Ureter (tissue), 1 donor: ENCODE results near the gene LIMK2. TPM values are rescaled to one million over a fixed set of nuclear protein-coding genes. Genes with fewer than 3 reads are reported as not detected.
"Not testable (repeated sequence)": the region's sequence is repeated elsewhere in the genome, so short reads cannot be mapped to it uniquely, and the experiment has no call there.

Source experiments
- DNase-seq: peaks from one replicate; pipeline ENCODE4 v3.0.0-alpha.2; 2020; ENCODE audit warnings: low spot score
- total RNA-seq: library from RNA; stranded (reverse); gene quantifications from one replicate; pipeline ENCODE4 v1.2.4, GENCODE V29; 2023
- donor health status: DM: yes; HTN: yes; CAD: no.

The LIMK2 gene
- total RNA-seq, 1 donor from 2014 or later, result 85.4 TPM

DNA sequence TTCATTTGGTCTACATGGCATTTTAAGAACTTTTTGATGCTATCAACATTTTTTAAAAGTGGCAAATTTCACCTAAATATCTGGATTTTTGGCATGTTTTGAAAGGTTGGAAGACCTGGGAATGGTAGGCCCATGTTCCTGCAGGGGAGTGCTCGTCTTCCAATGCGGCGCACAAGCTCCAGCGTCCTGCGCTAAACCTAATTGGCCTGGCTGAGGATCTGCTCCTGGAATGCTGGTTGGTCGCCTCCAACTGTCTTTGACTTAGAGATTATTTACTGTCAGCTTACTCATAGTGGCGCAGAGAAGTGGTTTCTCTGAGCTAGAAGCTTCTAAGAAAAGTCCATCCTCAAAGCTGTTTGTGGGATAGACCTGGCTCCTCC lies 626 bp upstream of the LIMK2 start:
- no peak for DNase-seq

DNA sequence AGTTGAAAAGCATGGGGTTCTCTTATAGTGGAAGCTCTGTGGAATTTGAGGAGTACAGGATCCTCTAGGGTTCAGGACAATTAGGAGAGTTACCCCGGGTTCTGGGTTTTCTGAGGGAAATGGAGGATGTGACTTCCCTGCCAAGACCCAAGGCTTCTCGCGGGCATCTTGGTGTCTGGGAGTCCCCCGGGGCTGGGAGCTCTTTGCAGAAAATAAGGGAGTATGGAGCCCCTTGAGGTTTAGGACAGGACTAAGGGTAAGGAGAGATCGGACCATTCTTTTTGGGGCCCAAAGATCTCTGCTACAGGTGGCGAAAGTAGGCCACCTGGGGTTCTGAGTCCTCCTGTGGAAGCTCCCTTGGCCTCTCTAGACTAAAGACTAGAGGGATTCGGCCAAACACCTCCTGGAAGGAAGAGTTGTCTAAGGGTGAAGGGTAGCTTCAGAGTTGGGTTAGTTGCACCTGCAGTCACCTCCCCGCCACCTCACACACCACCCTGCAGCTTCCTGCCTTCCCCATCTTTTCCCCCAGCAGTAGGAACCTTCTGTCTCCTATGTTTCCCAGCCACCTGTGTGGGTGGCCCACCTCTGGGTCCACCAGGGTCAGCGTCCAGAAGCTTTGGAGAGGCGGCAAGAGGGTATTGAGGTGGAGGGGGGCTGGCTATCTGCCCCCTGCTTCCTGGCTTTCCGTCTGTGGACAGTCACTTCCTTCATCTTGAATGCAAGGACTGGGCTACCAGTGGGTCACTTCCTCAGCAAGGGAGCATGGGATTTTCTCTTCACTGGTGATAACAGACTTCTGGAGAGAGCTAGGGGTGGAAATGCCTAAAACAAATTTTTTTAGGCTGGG lies 908 bp downstream of the LIMK2 start:
- DNase-seq, result no peak

DNA sequence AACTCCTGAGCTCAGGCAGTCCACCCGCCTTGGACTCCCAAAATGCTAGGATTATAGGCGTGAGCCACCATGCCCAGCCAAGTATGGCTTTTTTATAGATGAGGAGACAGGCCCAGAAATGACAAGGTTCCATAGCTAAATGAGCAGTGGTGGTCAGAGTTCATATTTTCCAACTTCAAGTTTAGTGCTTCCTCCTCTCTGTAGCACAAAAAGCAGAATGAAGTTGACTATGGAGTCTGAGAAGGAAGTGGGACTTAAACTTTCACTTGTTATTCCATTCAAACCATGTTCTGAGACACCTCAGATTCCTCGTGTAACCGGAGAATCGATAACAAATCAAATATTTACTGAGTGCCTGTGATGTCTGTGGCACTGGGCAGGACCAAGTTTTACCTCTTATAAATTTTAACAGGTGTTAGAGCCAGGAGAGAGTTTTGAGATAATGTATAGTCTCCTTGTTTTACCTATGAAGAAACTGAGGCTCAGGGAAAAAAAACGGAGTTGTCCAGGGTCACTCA lies 3.0 kb downstream of the LIMK2 start:
- DNase-seq, result no peak

DNA sequence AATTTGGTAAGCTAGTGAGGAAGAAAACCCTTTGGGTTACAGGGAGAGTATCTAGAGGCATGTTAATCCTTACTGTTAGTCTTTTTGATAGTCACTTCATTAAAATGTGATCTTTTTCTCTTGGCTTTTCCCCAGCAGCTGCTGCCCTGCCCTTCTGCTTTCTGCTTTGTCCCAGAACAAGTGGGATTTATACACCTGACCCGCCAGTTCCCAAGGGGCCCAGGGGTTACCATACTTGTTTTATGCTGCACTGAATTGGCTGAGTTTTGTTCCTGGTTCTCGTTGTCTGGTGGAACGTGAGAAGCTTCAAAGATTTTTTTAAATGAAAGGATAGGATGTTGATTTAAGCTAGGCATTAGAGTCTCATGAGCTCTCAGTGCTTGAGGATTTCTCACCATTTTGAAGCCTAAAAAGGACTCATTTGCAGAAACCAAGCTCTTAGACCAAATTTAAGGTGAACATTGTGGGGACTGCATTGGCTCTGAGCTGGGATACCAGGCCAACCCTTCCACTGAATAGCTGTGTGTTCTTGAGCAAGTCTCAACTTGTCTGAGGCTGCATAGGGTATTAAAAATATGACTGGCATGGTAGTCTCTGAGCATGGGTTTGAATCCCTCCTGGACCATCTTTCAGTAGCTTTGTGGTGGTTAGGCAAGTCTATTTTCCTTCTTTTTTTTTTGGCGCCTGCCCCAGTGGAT lies 6.6 kb downstream of the LIMK2 start:
- DNase-seq, result no peak

DNA sequence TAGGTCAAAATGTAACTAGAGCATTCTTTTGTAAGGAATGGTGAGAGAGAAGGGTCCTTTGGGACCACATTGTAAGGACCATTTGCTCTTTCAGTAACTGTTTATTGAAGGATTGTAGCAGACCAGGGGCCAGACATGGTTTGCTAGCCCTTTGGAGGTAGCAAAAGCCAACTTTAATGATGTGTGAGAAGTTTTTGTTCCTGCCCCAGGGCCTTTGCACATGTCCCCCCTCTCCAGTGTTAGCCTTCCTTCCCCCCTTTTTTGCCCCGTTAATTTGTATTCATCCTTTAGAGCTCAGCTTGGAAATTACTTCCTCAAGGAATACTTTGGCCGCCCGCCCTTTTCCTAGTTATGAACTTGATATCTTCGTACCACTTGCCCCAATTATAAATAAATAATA lies 9.0 kb downstream of the LIMK2 start:
- DNase-seq, result no peak

DNA sequence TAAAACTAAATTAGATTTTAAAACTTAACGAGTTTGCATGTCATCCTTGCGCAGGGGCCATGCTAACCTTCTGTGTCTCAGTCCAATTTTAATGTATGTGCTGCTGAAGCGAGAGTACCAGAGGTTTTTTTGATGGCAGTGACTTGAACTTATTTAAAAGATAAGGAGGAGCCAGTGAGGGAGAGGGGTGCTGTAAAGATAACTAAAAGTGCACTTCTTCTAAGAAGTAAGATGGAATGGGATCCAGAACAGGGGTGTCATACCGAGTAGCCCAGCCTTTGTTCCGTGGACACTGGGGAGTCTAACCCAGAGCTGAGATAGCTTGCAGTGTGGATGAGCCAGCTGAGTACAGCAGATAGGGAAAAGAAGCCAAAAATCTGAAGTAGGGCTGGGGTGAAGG lies 10.6 kb downstream of the LIMK2 start:
- DNase-seq, result no peak

DNA sequence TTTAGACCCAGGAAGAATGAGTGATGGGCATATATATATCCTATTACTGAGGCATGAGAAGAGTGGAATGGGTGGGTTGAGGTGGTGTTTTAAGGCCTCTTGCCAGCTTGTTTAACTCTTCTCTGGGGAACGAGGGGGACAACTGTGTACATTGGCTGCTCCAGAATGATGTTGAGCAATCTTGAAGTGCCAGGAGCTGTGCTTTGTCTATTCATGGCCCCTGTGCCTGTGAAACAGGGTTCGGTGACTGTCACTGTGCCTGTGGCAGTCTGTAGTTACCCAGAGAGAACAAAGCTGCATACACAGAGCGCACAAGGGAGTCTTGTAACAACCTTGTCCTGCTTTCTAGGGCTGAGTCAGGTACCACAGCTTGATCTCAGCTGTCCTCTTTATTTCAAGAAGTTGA lies 11.7 kb downstream of the LIMK2 start:
- no peak for DNase-seq

DNA sequence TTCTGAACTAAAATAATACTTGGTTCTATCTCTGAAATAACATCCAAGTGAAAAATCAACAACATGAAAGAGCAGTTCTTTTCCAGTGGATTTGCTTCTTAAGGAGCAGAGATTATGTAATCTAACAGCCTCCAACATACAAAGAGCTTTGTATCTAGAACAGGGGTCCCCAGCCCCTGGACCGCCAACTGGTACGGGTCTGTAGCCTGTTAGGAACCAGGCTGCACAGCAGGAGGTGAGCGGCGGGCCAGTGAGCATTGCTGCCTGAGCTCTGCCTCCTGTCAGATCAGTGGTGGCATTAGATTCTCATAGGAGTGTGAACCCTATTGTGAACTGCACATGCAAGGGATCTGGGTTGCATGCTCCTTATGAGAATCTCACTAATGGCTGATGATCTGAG lies 12.6 kb downstream of the LIMK2 start:
- not testable (repeated sequence) for DNase-seq

DNA sequence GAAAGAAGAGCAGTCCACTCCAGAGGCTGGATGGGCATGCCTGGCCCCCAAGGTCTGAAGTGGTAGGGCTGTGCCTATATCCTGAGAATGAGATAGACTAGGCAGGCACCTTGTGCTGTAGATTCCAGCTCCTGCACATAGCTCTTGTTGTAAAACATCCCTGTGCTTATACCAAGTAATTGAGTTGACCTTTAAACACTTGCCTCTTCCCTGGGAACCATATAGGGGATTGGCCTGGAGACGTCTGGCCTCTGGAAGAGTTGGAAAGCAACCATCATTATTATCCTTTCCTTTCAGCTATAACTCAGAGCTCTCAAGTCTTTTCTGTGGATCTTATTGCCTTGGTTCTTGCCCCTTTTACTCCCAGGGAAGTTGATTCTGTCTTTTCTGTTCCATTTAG lies 15.1 kb downstream of the LIMK2 start:
- no peak for DNase-seq

DNA sequence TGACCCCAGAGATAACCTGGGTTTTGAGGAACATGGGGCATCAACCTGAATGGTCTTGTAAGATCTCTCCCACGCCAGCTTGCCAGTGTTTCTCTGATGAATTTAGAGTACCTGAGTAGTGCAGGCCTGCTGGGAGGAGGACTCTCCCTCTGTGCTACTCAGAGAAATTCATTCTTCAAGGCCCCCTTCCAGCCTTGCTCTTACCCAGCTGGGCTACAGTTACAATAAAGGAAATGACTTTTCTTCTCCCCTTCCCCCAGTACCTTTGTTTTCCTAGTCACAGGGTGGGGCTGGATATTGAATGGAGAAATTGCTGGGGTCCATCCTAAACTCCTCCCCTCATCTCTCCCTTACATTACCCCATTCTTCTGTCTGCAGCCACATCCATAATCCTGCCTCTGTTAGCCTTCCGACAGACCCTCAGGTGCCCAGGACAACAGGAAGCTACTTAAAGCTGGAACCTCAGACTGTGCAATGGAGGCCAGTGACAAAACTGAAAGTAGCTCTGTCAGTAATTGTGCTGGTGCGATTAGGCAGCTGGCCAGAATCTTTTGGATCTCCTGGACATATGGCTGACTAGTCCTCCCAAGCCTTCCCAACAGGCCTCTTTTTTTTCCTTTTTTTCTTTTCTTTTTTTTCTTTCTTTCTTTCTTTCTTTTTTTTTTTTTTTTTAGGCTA lies 17.4 kb downstream of the LIMK2 start:
- peak; percentile 69 for DNase-seq

DNA sequence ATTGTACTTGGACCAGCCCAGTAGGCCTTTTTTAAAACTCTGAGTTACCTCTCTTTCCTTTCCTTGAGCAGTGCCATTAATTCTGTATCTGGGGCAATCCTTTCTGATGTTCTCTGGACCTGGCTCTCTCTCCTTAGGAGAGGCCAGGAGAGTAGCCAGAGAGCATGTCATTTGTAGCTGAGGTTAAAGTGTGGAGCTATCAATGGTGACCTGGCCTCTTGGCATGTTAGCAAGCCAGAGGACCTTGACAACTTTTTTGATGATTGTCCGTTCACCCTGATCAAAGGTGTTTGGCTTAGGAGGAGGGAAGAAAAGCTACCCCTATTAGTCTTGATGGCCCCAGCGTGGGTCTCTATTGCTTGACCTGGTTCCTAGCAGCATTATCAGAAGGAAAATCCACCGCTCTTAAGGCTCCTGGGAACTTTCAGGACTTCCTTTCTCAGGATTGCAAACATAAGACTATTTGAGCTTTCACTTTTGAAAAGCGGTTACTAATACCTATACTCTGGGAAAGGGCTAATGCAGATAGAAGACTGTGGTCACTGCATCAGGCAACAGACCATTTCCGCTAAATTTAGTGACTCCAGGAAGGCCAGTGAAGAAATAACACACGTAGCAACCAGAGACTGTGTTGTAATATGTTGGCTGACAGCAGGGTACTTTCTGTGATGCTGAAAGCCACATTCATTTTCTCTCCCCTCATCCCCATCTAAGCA lies 18.2 kb downstream of the LIMK2 start:
- DNase-seq, result no peak

DNA sequence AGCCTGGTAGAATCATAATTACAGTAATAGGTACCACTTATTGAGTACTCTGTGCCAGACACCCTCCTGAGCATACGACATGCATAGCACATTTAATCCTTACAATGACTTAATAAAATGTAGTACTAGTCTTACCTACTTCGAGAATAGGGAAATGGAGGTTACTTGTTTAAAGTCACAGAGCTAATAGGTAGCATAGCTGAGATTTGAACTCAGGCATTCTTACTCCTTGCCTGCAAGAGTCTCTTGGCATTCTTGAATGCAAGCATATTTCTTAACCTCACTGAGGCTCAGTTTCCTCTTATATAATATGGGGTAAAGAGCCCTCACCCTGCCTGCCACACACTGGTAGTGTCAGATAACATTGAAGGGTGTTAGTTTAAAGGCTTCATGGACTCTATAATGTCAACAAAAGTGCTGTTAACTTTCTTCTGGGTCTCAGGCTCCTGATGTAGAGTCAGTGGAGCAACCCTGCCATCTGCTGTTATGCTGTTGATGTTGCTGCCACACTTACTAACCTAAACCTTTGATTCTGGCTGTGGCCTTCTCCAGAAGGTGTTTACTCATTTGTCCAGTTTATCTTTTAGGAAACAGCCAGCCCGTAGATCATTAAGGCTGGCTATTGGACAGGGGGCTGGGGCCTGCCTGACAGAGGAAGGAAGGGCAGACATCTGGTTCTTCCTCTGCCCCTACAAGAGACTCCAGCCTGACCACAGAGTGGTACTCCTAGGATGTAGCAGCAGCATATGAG lies 18.9 kb downstream of the LIMK2 start:
- DNase-seq, result peak; percentile 56

DNA sequence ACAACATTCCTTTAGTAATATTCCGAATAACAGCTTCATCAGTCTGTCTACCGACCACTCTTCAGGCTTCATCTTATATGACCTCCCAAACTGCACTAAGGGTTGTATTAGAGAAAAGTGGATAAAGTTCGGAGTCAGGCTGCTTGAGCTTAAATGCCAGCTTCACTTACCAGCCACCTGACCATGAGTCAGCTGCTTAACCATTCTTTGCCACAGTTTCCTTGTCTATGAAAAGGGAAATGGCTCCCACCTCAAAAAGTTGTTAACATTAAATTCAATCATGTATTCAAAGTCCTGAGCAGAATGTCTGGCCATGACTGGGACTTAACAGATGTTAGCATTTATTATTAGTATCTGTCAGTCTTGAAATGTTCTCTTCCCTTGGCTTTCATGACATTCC lies 20.9 kb downstream of the LIMK2 start:
- no peak for DNase-seq

DNA sequence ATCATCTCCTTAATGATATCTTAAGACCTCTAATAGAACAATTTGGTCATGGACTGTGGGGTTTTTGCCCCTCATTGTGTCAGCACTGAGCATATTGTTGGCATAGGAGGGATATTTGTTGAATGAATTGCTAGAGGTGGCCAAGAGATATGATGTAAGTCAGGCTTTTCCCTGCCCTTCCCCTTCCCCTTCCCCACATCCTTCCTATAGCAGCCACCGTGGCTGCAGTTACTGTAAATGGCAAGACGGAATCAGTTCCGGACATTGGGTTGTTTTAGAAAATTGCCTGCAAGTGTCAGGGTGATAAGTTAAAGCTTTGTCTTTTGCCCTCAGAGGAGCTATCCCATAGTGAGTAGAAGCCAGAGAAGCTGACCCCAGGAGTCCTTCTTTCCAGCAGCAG lies 23.0 kb downstream of the LIMK2 start:
- DNase-seq, result no peak

DNA sequence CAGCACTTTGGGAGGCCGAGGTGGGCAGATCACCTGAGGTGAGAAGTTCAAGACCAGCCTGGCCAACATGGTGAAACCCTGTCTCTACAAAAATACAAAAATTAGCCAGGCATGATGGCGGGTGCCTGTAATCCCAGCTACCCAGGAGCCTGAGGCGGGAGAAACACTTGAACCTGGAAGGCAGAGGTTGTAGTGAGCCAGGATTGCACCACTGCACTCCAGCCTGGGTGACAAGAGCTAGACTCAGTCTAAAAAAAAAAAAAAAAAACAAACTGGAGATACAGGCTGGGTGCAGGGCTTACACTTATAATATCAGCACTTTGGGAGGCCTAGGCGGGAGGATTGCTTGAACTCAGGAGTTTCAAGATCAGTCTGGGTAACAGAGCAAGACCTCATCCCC lies 23.9 kb downstream of the LIMK2 start:
- DNase-seq, result not testable (repeated sequence)

DNA sequence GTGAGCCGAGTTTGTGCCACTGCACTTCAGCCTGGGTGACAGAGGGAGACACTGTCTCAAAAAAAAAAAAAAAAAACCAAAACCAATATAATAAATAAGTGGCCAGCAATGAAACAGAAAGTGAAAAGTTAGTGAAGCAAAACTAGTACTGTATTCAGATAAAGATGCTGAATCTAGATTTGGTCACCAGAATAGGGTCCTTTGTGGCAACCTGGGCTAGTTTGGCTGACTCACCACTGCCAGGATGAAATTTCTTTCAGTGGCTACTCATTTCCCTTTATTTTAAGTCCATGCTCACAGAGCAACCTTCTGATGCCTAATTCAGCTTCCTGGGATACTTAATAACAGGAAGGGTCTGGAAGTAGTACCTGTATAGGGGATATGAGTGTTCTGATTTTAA lies 26.0 kb downstream of the LIMK2 start:
- DNase-seq, result no peak

DNA sequence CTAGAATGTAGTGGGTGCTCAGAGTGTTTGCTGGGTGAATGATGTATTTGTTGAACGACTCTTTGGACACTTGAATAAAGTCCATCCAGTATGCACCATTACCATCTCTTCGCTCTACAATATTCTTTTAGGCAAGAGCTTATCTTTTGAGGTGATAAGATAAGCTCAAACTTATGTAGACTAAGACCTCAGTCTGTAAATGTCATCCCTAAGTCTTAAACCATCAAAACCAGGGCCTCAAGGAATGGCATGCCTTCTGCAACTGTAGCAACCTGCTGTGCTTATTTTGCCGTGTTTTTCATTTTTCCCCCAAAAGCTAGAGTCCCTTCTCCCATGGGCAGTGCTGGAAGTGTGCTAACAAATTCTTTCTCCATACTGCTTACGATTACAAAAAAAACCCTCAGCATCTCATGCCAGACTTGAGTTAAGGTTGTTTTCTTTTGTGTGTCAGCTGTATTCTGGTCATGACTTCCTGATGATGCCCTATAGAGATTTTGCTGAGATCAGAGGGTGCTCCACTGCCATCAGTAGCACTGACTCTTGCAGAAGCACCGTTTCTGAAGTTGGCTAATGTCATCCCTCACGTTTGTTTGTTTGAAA lies 27.8 kb downstream of the LIMK2 start:
- DNase-seq, result no peak

DNA sequence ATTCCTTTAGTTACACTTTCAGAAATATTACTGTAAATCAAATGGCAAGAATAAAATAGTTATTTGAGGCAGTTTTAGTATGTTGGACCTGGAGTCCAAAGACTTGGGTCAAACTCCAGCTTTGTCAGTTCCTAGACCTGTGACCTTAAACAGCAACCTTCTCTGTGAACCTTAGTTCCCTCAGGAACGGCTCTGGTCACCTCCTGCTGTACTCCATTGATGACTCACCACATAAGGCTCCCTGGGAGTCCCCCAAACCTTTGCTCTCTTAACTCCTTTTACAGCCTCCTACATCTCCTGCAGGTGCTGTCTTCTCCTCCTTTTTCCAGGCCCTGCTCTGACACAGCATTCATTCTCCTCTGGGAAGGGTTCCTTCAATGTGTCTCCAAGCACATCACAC lies 29.1 kb downstream of the LIMK2 start:
- no peak for DNase-seq

DNA sequence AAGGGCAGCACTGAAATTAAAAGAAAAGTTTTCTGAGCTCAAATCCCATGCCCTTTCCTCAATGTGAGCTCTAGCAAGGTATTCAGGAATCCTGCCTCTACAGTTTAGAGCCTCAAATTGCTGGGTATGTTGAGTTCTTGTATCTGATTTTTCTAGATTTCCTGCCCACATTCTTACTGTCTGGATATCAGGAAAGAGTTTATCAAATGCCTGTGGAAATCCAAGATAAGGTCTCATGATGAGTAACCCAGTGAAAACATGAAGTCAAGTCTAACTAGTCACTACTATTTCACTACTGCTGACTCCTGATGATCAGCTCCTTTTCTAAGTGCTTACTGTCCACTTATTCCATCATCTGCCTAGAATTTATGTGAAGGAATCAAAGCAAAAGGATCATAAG lies 29.8 kb downstream of the LIMK2 start:
- no peak for DNase-seq

DNA sequence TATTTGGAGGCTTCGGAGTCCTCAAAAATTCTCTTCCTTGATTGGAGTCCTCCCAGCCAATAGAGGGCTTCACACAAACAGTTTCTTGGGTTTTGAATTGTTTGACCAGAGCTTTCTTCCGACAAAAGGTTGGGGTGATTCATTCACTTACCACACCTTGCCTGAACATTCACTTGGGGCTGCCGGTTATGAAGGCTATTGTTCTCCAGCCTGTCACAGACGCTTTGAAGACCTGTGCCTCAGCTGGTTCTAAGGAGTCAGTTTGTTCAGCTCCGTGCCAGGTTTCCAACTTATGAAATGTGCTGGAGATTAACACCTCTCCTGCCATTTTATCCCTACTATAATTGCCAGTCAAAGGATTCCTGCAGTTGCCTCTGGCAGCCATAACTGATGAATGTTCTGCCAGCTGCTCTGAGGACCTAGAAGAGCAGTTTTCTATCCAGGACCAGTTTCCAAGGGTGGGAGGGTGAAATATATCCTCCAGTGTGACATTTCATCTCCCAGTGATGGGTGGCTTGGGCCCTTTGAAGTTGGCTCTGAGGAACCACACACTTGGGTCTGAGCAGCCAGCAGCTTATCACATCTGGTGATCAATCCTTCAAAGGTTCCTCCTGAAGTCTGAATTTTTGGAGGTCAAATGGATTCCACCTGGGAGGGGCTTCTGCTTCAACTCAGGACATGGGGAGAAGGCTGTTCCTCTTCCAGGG lies 31.4 kb downstream of the LIMK2 start:
- DNase-seq, result no peak
